ENCODE results near the gene CUBN.

GRCh38 chr10:16993186-16993585 is 136.4 kb downstream of the CUBN start:
- no peak for TF ChIP-seq CTCF (IDR thresholded peaks at IDR 0.05)
- no peak for TF ChIP-seq POLR2A (IDR thresholded peaks at IDR 0.05)
- no peak for TF ChIP-seq EP300 (IDR thresholded peaks at IDR 0.05)

Data from tibial nerve (tissue), 4 donors.